HG02678 (cell line): ENCODE measurements around the gene DENND6B.

ENCODE experiments used
- ATAC-seq: cut with Tn5 transposase; IDR thresholded peaks from one replicate; pipeline ENCODE4 v1.9.1; 2021; ENCODE audit warnings: mild to moderate bottlenecking, moderate library complexity; ENCODE audit not compliant: unreplicated experiment

The DENND6B gene

GRCh38 chr22:50316114-50317065, 10.4 kb downstream of the DENND6B start:
- ATAC-seq: no peak

- ATAC-seq: peak; percentile 5
These were observed 11.3 kb downstream of the DENND6B start for GRCh38 chr22:50315289-50316113.

- ATAC-seq: peak; percentile 72
These were observed 12.1 kb downstream of the DENND6B start for GRCh38 chr22:50314455-50315288.

GRCh38 chr22:50314081-50314454, 12.7 kb downstream of the DENND6B start:
- peak; percentile 9 for ATAC-seq

- no peak for ATAC-seq
These were observed 13.2 kb downstream of the DENND6B start for GRCh38 chr22:50313600-50313999.

- no peak for ATAC-seq
These were observed 13.8 kb downstream of the DENND6B start for GRCh38 chr22:50313021-50313420.

- no peak for ATAC-seq
These were observed 14.4 kb downstream of the DENND6B start for GRCh38 chr22:50312371-50312770.

- no peak for ATAC-seq
These were observed 15.0 kb downstream of the DENND6B start for GRCh38 chr22:50311606-50312351.

GRCh38 chr22:50310949-50311444, 15.8 kb downstream of the DENND6B start:
- no peak for ATAC-seq

GRCh38 chr22:50310031-50310722, 16.6 kb downstream of the DENND6B start:
- no peak for ATAC-seq

GRCh38 chr22:50309601-50309991, 17.2 kb downstream of the DENND6B start:
- ATAC-seq: no peak

GRCh38 chr22:50308986-50309600, 17.7 kb downstream of the DENND6B start:
- no peak for ATAC-seq

- ATAC-seq: no peak
These were observed 18.2 kb downstream of the DENND6B start for GRCh38 chr22:50308597-50308935.

GRCh38 chr22:50307890-50308596, 18.8 kb downstream of the DENND6B start:
- no peak for ATAC-seq

GRCh38 chr22:50306753-50307749, 19.8 kb downstream of the DENND6B start, which contains the start of gene PLXNB2:
TSS of gene PLXNB2 (minus strand) at chr22:50307646. CDS start at chr22:50290584, 17,062 bp downstream.
- peak; percentile 43 for ATAC-seq

- ATAC-seq: no peak
These were observed 20.8 kb downstream of the DENND6B start for GRCh38 chr22:50305923-50306566.
